HG03558 (cell line): ENCODE measurements around the gene MEA1.

Experiments used
- ATAC-seq: cut with Tn5 transposase; IDR thresholded peaks from one replicate; pipeline ENCODE4 v1.9.1; 2021; ENCODE audit warnings: moderate number of reproducible peaks; ENCODE audit not compliant: unreplicated experiment; ENCODE audit errors: extremely low read depth

Gene MEA1

GRCh38 chr6:43040542-43041257 lies 27.0 kb upstream of the MEA1 start:
- ATAC-seq: no peak

- no peak for ATAC-seq
These were observed 25.0 kb upstream of the MEA1 start for GRCh38 chr6:43038727-43039126.

DNA sequence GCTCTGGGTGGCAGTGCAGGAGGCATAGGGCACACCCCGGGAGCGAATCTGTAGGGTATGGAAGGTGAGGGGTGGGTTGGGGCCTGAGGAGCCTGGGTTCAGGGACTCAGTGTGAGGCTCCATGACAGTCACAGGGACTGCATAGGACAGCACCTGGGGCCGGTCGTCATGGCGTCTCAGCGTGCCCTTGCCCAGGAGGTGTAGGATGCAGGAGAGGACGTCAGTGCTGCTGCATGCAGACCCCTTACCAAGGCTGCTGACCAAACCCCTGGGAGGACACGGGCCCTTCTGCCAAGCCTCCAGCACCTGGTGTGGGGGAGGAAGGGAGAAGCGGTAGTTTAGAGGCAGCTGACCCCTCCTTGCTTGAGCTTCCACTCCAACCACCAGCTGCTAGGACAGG lies 24.0 kb upstream of the MEA1 start:
- no peak for ATAC-seq

GRCh38 chr6:43037197-43037596 lies 23.5 kb upstream of the MEA1 start:
- no peak for ATAC-seq

GRCh38 chr6:43036712-43037111 lies 23.0 kb upstream of the MEA1 start:
- ATAC-seq: no peak

- no peak for ATAC-seq
These were observed 21.9 kb upstream of the MEA1 start for GRCh38 chr6:43035495-43036194.

GRCh38 chr6:43034190-43034525 lies 20.4 kb upstream of the MEA1 start:
- no peak for ATAC-seq

- ATAC-seq: no peak
These were observed 19.9 kb upstream of the MEA1 start for GRCh38 chr6:43033496-43034189.

DNA sequence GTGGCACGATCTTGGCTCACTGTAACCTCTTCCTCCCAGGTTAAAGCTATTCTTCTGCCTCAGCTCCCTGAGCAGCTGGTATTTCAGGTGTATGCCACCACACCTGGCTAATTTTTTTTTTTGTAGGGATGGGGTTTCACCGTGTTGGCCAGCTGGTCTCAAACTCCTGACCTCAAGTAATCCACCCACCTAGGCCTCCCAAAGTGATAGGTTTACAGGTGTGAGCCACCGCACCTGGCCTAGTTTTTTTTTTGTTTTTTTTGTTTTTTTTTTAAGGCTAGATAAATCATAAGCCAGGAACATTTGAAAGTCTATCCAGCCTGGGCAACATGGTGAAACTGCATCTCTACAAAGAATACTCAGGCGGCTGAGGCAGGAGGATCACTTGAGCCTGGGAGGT lies 18.6 kb upstream of the MEA1 start:
- no peak for ATAC-seq

DNA sequence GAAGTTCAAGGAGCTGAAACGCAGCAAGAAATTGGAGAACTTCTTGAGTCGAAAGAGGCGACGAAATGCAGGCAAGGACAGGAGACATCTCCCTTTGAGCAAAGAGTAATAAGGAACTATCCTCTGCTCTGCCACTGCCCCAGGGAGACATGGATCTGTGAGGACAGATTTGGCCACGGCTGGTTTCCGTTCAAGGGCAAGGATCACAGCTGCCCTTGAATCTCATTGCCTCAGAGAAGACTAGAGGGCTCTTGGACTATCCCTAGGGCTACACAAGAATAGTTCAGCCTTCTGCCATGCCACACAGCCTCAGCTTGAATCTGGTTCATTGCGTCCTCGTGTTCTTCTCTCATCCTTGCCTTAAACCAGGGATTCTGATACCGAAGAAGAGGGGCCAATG lies 15.4 kb upstream of the MEA1 start:
- no peak for ATAC-seq

DNA sequence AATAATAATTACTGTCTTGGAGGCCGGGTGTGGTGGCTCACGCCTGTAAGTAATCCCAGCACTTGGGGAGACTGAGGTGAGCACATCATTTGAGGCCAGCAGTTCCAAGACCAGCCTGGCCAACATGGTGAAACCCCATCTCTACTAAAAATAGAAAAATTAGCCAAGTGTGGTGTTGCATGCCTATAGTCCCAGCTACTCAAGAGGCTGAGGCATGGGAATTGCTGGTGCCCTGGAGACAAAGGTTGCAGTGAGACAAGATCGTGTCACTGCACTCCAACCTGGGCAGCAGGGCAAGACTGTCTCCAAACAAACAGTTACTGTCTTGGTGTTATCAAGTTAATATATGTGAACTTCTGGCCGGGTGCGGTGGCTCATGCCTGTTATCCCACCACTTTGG lies 12.6 kb upstream of the MEA1 start:
- ATAC-seq: no peak

GRCh38 chr6:43024436-43024835 lies 10.7 kb upstream of the MEA1 start:
- no peak for ATAC-seq

GRCh38 chr6:43021270-43022047 lies 7.7 kb upstream of the MEA1 start, which contains the start of gene RRP36:
TSS of gene RRP36 (plus strand) at chr6:43021623. CDS start at chr6:43021655, 32 bp downstream.
- ATAC-seq: no peak

DNA sequence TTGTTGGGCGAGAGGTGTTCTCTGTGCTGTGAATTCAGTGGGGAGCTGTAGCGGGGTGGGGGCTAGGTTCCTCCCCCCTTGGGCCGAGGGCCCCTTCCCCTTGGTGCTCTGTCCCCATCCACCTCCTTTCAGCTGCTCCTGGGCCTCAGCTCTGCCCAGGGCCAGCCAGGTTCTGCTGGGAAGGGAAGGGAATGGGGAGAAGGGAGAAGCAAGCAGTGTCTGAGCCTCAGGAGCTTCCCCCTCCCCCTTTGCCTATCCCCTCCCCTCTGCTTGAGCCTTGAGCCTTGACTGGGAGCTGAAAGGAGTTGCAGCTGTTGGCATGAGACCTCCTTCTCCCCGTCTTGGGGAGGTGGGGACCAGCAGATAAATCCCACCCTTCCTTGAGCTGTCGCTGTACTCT lies 7.1 kb upstream of the MEA1 start:
- ATAC-seq: no peak

DNA sequence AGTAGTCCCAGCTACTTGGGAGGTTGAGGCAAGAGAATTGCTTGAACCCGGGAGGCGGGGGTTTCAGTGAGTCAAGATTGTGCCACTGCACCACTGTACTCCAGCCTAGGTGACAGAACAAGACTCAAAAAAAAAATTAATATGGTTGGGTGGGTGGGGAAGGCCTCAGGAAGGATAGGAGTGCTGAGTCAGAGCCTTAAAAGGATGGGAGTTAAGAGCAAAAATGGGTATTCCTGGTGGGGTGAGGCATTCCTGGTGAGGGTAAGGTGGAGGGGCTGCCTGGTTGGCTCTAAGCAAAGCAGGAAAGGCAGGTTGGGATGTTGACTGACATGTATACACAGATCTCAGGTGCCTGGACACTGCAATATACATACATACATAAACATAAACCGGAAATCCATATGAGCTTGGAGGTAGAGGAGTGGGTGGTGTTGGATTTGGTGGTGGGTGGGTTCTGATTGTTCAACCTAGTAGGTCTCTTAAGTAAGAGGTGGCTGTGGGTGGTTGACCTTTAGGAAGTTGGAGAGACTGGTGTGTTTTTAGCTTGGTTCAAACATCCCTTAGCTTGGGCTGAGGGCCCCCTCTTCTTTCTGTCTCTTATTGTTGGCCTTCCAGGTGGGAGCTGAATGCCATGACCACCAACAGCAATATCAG lies 6.4 kb upstream of the MEA1 start:
- ATAC-seq: no peak

DNA sequence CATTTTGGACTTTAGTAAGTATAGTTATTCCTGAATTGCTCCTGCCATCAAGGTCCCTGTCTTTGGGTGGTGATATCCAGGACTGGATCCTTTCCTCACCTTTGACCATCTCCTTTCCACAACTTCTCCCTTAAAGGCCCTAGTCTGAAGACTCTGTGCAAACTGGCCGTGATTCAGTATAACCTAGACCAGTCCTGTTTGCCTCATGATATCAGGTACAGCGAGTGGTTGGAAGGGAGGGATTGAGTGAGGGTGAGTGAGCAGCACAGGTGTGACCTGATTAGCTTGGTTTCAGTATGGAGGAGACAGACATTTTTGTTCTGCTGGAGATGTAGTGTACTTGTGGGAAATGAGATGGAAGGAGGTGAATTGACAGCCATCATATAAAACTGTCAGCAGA lies 5.4 kb upstream of the MEA1 start:
- no peak for ATAC-seq

- no peak for ATAC-seq
These were observed 3.2 kb upstream of the MEA1 start for GRCh38 chr6:43016943-43017334.

DNA sequence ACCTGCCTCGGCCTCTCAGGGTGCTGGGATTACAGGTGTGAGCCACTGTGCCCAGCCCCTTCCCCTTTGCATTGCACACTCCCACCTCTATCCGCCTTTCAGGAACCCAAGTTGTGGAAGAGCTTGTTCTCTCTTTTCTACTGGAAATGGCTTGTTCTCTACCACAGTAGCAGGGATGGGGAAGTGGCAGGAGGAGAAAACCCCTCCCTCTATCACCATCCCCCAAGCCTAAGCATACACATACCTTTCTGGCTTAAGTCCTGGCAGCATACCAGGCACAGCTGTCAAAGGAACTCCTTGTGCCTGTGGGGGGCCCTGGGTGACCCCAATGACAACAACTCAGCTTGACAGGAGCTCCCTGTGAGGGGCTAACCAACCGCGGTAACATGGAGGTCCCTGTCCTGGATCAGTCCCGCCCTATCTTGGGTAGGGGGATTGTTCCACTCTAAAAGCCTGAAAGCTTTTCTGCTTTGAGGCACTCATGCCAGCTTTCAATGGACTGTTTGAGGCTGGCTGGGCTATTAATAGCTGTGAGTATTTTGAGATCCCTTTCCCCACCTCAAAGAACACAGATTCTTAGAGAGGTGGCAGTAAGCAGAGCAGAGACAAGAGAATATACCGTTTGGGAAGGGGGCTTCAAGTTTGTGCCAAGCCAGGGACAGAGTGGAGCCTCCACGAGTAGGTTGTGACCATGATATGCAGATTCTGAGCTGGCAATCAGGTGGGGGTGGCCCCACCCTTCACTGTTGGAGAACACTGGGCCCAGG lies 2.6 kb upstream of the MEA1 start:
- ATAC-seq: no peak

DNA sequence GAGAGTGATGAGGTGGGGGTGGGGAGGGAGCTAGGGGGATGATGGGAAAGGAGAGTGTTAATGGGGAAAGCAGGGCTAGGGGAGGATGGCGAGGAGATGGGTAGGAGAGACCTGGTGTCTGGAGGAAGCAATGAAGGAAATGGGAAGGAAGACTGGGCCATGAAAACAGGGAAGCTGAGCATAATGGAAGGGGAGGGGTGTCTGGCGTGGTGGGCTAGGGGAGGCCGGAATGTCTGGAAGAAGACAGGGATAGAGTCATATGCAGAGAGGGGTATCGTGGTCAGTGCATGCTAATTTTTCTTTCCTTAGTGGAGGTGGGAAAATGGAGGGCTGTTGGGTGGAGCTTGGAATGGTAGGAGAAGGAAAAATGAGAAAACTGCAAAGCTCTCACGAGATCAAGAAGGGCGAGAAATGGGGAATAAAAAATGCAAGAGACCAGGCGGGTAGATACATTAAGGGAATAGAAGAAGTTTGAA lies 726 bp upstream of the MEA1 start:
- ATAC-seq: no peak
